MCF 10A (cell line): ENCODE results near the gene NNMT. TPM values are rescaled to one million over a fixed set of nuclear protein-coding genes. Genes with fewer than 3 reads are reported as not detected.

Experiments
- Bru-seq: library from RNA; stranded (reverse); fragments of 400-500 nt; gene quantifications from one replicate; lab custom pipeline; 2021; lab: Mats Ljungman, UMichigan
- BruChase-seq, 2 experiments: library from RNA; stranded (reverse); fragments of 400-500 nt; gene quantifications; one replicate each; lab custom pipeline; 2021; lab: Mats Ljungman, UMichigan
- BruUV-seq: library from RNA; stranded (reverse); fragments of 400-500 nt; replicated peaks from 2 replicates; lab custom pipeline; 2021; lab: Mats Ljungman, UMichigan
- CTCF ChIA-PET: fragments of 300-600 bp; sonication (Branson Sonifier 250); formaldehyde crosslinking; extraction: SDS; loops from one replicate; lab custom pipeline; 2021; ENCODE audit warnings: antibody characterized with exemption, inconsistent platforms; lab: Yijun Ruan, JAX
- POLR2A ChIA-PET: fragments of 300-600, 350-650 bp; sonication (Branson Sonifier 250); formaldehyde crosslinking; extraction: SDS; loops from one replicate; lab custom pipeline; 2020; ENCODE audit warnings: antibody characterized with exemption, inconsistent platforms; lab: Yijun Ruan, JAX
- DNase-seq: peaks from one replicate; pipeline ENCODE4 v3.0.0-alpha.2; 2018; ENCODE audit not compliant: unreplicated experiment
- H3K27ac Mint-ChIP-seq: one replicate; pipeline ENCODE4 v1.8.0; 2022; ENCODE audit warnings: mild to moderate bottlenecking, low read depth, mixed read lengths; ENCODE audit not compliant: unreplicated experiment
- H3K27me3 Mint-ChIP-seq: one replicate; pipeline ENCODE4 v1.8.0; 2022; ENCODE audit warnings: mixed read lengths; ENCODE audit not compliant: insufficient read depth, unreplicated experiment
- H3K36me3 Mint-ChIP-seq: one replicate; pipeline ENCODE4 v1.8.0; 2022; ENCODE audit warnings: mild to moderate bottlenecking, moderate library complexity, mixed read lengths; ENCODE audit not compliant: insufficient read depth, unreplicated experiment
- H3K4me1 Mint-ChIP-seq: one replicate; pipeline ENCODE4 v1.8.0; 2022; ENCODE audit warnings: mixed read lengths; ENCODE audit not compliant: insufficient read depth, unreplicated experiment
- H3K4me3 Mint-ChIP-seq: one replicate; pipeline ENCODE4 v1.8.0; 2022; ENCODE audit warnings: mild to moderate bottlenecking, moderate library complexity, mixed read lengths; ENCODE audit not compliant: unreplicated experiment
- H3K9me3 Mint-ChIP-seq: one replicate; pipeline ENCODE4 v1.8.0; 2022; ENCODE audit warnings: mixed read lengths; ENCODE audit not compliant: unreplicated experiment
- intact Hi-C: fragments of 100-400 bp; cut with micrococcal nuclease; formaldehyde crosslinking; loops from 2 replicates; pipeline ENCODE4 v1.14.1; 2022
- long read RNA-seq: library from polyadenylated mRNA; stranded (forward); transcript quantifications from one replicate; pipeline ENCODE4 v2.0.0, GENCODE V29; 2022
- total RNA-seq: library from RNA; stranded (reverse); gene quantifications from 2 replicates; pipeline ENCODE4 v1.2.3, GENCODE V29; 2022
- TF ChIP-seq, protein P1 (sequence below): fragments of 200-600 bp; IDR thresholded peaks from one replicate; pipeline ENCODE4 v1.8.0; 2022; ENCODE audit warnings: antibody characterized with exemption, mild to moderate bottlenecking; ENCODE audit not compliant: unreplicated experiment

Gene NNMT
- total RNA-seq: 429 and 638 TPM in 2 replicates
- Bru-seq, nascent RNA: percentile 98 among the genes with signal in this experiment
- percentile 98 among the genes with signal in this experiment for BruChase-seq, experiment 1, labeled RNA remaining after a 6-hour chase
- percentile 98 among the genes with signal in this experiment for BruChase-seq, experiment 2, labeled RNA remaining after a 2-hour chase
- long read RNA-seq, transcript NNMT-201 (3 exons, 1,610 nt): major isoform, 527 of 561 reads
- long read RNA-seq, partial matches to known transcripts: 6 of 561 reads
- long read RNA-seq, other reads (novel, unspliced or antisense): 24 of 561 reads

DNA sequence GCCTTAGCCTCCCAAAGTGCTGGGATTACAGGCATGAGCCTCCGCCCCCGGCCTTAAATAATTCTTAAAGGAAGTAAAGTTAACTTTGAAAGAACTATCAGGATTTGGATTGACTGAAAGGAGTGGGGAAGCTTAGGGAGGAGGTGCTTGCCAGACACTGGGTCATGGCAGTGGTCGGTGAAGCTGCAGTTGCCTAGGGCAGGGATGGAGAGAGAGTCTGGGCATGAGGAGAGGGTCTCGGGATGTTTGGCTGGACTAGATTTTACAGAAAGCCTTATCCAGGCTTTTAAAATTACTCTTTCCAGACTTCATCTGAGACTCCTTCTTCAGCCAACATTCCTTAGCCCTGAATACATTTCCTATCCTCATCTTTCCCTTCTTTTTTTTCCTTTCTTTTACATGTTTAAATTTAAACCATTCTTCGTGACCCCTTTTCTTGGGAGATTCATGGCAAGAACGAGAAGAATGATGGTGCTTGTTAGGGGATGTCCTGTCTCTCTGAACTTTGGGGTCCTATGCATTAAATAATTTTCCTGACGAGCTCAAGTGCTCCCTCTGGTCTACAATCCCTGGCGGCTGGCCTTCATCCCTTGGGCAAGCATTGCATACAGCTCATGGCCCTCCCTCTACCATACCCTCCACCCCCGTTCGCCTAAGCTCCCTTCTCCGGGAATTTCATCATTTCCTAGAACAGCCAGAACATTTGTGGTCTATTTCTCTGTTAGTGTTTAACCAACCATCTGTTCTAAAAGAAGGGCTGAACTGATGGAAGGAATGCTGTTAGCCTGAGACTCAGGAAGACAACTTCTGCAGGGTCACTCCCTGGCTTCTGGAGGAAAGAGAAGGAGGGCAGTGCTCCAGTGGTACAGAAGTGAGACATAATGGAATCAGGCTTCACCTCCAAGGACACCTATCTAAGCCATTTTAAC lies at the start of gene NNMT:
Gene NNMT, plus strand, starts transcription at position 724 of the 929 bp plus-strand sequence. Its CDS starts 158 bp downstream, at position 882.
- POLR2A ChIA-PET: interaction anchor here (0.6 to 2.0 kb wide), 31 partner anchors 8 to 490 kb away, joined by 3 to 83 read pairs (median 5); partner anchors contain the start of genes C11orf71, RBM7, REXO2 and ZBTB16
- TF ChIP-seq, protein P1, sequence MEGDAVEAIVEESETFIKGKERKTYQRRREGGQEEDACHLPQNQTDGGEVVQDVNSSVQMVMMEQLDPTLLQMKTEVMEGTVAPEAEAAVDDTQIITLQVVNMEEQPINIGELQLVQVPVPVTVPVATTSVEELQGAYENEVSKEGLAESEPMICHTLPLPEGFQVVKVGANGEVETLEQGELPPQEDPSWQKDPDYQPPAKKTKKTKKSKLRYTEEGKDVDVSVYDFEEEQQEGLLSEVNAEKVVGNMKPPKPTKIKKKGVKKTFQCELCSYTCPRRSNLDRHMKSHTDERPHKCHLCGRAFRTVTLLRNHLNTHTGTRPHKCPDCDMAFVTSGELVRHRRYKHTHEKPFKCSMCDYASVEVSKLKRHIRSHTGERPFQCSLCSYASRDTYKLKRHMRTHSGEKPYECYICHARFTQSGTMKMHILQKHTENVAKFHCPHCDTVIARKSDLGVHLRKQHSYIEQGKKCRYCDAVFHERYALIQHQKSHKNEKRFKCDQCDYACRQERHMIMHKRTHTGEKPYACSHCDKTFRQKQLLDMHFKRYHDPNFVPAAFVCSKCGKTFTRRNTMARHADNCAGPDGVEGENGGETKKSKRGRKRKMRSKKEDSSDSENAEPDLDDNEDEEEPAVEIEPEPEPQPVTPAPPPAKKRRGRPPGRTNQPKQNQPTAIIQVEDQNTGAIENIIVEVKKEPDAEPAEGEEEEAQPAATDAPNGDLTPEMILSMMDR: no peak
- peaks cover 10% of the 10 kb centered on the region for H3K9me3 Mint-ChIP-seq
- peak within 1 kb of the TSS; percentile 78 for H3K4me3 Mint-ChIP-seq
- H3K4me1 Mint-ChIP-seq: peaks cover 37% of the 10 kb centered on the region
- intact Hi-C loops: loop anchor here (1.0 to 10.0 kb wide), 3 partner anchors 16 to 929 kb away; partner anchors contain the start of genes C11orf71 and RBM7
- H3K27me3 Mint-ChIP-seq: no peaks in the 10 kb centered on the region
- TSS peak; percentile 72 for BruUV-seq
- DNase-seq: peak; percentile 99
- H3K36me3 Mint-ChIP-seq: peaks cover 64% of the 10 kb centered on the region
- CTCF ChIA-PET: interaction anchor here (0.6 to 1.7 kb wide), 7 partner anchors 9 to 995 kb away, joined by 3 to 12 read pairs (median 3); no protein-coding TSS in a partner anchor
- H3K27ac Mint-ChIP-seq: peak within 1 kb of the TSS; percentile 98

DNA sequence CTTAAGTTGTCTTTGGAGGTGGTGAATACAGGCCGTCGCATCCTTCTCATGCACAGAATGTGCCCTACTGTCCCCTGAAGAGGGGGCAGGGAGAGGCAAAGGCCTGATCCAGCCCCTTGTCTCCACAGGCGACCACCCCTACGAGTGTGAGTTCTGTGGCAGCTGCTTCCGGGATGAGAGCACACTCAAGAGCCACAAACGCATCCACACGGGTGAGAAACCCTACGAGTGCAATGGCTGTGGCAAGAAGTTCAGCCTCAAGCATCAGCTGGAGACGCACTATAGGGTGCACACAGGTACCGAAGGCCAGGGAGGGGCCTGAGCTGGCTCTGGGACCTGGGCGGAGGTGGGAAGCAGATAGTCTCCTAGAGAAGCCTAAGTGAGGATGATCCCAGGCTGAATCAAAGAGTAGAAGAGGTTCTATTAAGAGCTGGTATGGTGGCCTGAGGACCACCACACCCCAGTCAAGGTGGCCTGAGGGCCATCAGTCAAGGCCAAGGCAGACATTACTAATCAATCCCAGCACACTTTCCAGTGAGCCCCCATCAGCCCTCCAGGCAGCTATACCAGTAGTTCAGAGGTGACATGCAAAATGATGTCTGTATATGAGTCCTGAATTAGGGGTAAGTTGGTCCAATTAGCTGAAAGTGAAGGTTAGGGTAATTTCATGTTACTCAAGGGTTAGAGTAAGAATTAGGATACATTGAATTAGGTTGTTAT lies 49.0 kb upstream of the NNMT start:
- Mint-ChIP-seq H3K27me3 (no peaks in the 10 kb centered on the region), H3K36me3 (no peaks in the 10 kb centered on the region), H3K27ac (peak overlapping the region; percentile 72), H3K4me1 (peaks cover 28% of the 10 kb centered on the region), H3K4me3 (no peak overlapping the region), H3K9me3 (no peaks in the 10 kb centered on the region)
- POLR2A ChIA-PET: interaction anchor here (1.0 kb wide), 1 partner anchor 9 kb away, joined by 3 read pairs; no protein-coding TSS in a partner anchor
- TF ChIP-seq, protein P1: no peak
- DNase-seq: no peak
- no TSS peak for BruUV-seq
- CTCF ChIA-PET: interaction anchor here (0.6 to 0.9 kb wide), 3 partner anchors 13 to 450 kb away, joined by 3 to 5 read pairs (median 5); no protein-coding TSS in a partner anchor
- intact Hi-C loops: no loop called here

DNA sequence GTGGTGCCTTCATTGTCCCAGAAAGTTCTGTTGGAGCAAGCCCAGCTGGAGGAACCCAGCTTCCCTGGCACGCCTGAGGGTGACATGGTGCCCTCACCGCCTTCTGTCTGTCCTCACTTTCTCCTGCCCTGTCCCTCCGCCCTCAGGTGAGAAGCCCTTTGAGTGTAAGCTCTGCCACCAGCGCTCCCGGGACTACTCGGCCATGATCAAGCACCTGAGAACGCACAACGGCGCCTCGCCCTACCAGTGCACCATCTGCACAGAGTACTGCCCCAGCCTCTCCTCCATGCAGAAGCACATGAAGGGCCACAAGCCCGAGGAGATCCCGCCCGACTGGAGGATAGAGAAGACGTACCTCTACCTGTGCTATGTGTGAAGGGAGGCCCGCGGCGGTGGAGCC lies 46.0 kb upstream of the NNMT start:
- POLR2A ChIA-PET: interaction anchor here (0.6 to 1.1 kb wide), 3 partner anchors 8 to 188 kb away, joined by 3 to 5 read pairs (median 3); no protein-coding TSS in a partner anchor
- no peaks in the 10 kb centered on the region for H3K27me3 Mint-ChIP-seq
- DNase-seq: no peak
- CTCF ChIA-PET: interaction anchor here (0.7 to 4.2 kb wide), 3 partner anchors 11 to 150 kb away, joined by 3 to 21 read pairs (median 3); no protein-coding TSS in a partner anchor
- no TSS peak for BruUV-seq
- no peaks in the 10 kb centered on the region for H3K9me3 Mint-ChIP-seq
- peaks cover 19% of the 10 kb centered on the region for H3K4me1 Mint-ChIP-seq
- TF ChIP-seq, protein P1: no peak
- H3K36me3 Mint-ChIP-seq: no peaks in the 10 kb centered on the region
- H3K4me3 Mint-ChIP-seq: no peak overlapping the region
- intact Hi-C loops: no loop called here
- peak overlapping the region; percentile 54 for H3K27ac Mint-ChIP-seq
